ENCODE data around the gene MACROH2A2. TPM values are rescaled to one million over a fixed set of nuclear protein-coding genes. Genes with fewer than 3 reads are reported as not detected.

The MACROH2A2 gene
- polyA plus RNA-seq, 1 experiment, result 2.7 TPM

DNA sequence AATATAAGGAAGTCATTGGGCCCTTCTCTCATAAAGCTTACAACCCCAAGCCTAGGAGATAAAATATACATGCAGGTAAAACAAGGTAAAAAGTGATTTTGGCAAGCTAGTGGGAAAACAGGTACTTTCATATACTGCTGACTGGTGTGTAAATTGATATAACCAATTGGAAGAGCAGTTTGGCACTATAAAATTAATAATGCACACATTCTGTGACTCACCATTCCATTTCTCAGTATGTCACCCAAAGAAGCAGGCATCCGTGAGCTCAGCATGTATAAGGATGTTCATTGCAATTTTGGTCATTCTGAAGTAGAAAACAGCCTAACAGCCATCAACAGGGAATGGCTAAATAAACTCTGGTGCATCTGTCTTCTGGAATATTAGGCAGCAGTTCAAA is 2.9 kb downstream of the MACROH2A2 start:
- Histone ChIP-seq H3K36me3 (ENCODE audit: control insufficient read depth, insufficient read depth, low read length) (no peaks in the 10 kb centered on the region), H3K4me3 (ENCODE audit: low read depth, low read length) (no peak overlapping the region), H3K27me3 (ENCODE audit: control insufficient read depth, insufficient read depth, low read length) (peaks cover 20% of the 10 kb centered on the region)
- CTCF ChIA-PET, result no interaction called here
- TF ChIP-seq, protein P1, sequence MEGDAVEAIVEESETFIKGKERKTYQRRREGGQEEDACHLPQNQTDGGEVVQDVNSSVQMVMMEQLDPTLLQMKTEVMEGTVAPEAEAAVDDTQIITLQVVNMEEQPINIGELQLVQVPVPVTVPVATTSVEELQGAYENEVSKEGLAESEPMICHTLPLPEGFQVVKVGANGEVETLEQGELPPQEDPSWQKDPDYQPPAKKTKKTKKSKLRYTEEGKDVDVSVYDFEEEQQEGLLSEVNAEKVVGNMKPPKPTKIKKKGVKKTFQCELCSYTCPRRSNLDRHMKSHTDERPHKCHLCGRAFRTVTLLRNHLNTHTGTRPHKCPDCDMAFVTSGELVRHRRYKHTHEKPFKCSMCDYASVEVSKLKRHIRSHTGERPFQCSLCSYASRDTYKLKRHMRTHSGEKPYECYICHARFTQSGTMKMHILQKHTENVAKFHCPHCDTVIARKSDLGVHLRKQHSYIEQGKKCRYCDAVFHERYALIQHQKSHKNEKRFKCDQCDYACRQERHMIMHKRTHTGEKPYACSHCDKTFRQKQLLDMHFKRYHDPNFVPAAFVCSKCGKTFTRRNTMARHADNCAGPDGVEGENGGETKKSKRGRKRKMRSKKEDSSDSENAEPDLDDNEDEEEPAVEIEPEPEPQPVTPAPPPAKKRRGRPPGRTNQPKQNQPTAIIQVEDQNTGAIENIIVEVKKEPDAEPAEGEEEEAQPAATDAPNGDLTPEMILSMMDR (IDR thresholded peaks at IDR 0.05; ENCODE audit: insufficient read depth, low read depth, low read length), result no peak
- no peak for DNase-seq (ENCODE audit: low read depth)
- POLR2A ChIA-PET, result no interaction called here

DNA sequence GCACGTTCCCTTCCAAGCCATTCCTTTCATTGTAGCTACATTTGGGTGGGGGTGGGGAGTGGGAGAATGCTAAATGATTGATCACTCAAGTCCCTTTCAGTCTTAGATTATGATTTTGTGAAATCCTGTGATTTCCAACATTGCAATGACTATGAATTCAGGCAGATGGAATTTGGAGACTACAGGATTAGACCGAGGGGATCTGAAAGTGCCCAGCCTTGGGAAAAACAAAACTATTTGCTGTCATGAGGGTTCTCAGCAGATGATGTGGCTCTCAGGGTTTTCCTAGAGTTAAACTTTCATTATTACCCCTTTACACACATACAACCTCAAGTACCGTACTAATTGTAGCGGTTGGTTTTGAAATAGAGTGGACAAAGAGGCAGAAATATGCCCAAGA is 4.7 kb downstream of the MACROH2A2 start:
- H3K36me3 ChIP-seq (ENCODE audit: control insufficient read depth, insufficient read depth, low read length), result no peaks in the 10 kb centered on the region
- ChIA-PET POLR2A (no interaction called here), CTCF (no interaction called here)
- TF ChIP-seq, protein P1 (IDR thresholded peaks at IDR 0.05; ENCODE audit: insufficient read depth, low read depth, low read length), result no peak
- H3K4me3 ChIP-seq (ENCODE audit: low read depth, low read length), result no peak overlapping the region
- peaks cover 6% of the 10 kb centered on the region; the same call in 1 of the 2 replicates for H3K27me3 ChIP-seq (ENCODE audit: control insufficient read depth, insufficient read depth, low read length)
- no peak for DNase-seq (ENCODE audit: low read depth)

DNA sequence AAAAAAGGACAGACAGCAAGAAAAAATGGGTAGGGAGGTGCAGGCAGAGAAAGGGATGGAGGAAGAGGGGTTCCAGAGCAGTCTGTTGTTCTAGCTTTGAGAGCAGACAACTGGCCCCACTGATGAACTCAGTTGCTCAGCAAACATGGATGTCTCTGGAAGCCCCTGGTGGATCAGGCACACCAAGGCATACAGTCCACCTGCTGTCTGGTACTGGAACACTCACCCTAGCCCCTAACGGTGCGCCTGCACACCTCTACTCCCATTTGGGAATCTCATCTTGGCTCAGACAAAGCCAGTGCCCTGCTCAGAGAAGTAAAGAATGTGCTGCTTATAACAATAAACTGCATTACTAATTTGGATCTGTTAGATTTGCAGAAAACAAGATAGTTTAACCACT is 7.7 kb downstream of the MACROH2A2 start:
- TF ChIP-seq, protein P1 (IDR thresholded peaks at IDR 0.05; ENCODE audit: insufficient read depth, low read depth, low read length), result no peak
- ChIA-PET POLR2A (no interaction called here), CTCF (no interaction called here)
- Histone ChIP-seq H3K4me3 (ENCODE audit: low read depth, low read length) (no peak overlapping the region), H3K36me3 (ENCODE audit: control insufficient read depth, insufficient read depth, low read length) (no peaks in the 10 kb centered on the region), H3K27me3 (ENCODE audit: control insufficient read depth, insufficient read depth, low read length) (peaks cover 1% of the 10 kb centered on the region; the same call in 1 of the 2 replicates)
- DNase-seq (ENCODE audit: low read depth), result no peak

DNA sequence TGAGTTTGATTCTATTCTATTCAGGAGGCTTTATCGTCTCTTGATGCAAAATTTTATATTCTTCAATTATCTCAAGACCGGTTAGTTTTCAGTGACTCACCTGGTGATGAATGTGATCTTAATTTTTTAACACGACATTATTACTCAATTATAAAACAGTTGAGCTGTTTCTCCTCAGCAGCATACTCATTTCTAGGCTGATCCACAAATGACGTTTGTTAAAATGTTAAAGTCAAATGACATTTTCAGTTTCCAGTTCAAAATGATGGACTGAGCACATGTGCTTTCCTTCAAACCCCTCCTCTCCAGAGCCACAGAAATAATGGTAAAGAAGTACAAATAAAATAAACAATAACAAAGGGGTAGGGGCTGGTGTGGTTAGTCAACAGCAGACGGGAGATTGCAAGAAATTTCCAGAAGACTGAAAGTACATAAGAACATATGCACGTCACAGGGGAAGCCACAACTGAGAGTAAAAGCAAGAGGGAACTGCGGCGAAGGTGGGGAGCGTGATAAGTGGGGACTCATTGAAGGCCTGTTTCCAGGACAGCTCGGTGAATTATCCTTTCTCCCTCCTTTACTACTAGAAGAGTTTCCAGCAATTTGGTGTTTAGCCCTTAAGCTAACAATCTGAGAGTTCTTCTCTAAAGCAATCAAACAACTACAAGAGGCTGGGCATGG is 10.9 kb downstream of the MACROH2A2 start:
- H3K36me3 ChIP-seq (ENCODE audit: control insufficient read depth, insufficient read depth, low read length), result no peaks in the 10 kb centered on the region
- TF ChIP-seq, protein P1 (IDR thresholded peaks at IDR 0.05; ENCODE audit: insufficient read depth, low read depth, low read length), result no peak
- ChIA-PET CTCF (interaction anchor here (1.5 kb wide), 1 partner anchor 52 kb away, joined by 4 read pairs; no protein-coding TSS in a partner anchor), POLR2A (no interaction called here)
- no peak for DNase-seq (ENCODE audit: low read depth)
- no peaks in the 10 kb centered on the region; the same call in 1 of the 2 replicates for H3K27me3 ChIP-seq (ENCODE audit: control insufficient read depth, insufficient read depth, low read length)
- no peak overlapping the region for H3K4me3 ChIP-seq (ENCODE audit: low read depth, low read length)

DNA sequence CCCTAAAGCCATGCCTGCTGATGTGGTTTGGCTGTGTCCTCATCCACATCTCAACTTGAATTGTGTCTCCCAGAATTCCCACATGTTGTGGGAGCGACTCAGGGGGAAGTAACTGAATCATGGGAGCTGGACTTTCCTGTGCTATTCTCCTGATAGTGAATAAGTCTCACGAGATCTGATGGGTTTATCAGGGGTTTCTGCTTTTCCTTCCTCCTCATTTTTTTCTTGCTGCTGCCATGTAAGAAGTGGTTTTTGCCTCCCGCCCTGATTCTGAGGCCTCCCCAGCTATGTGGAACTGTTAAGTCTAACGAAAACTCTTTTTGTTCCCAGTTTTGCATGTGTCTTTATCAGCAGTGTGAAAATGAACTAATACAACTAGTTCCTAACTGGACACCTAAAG is 11.8 kb downstream of the MACROH2A2 start:
- H3K27me3 ChIP-seq (ENCODE audit: control insufficient read depth, insufficient read depth, low read length), result no peaks in the 10 kb centered on the region; the same call in 1 of the 2 replicates
- ChIA-PET POLR2A (no interaction called here), CTCF (interaction anchor here (1.5 kb wide), 1 partner anchor 51 kb away, joined by 4 read pairs; no protein-coding TSS in a partner anchor)
- H3K4me3 ChIP-seq (ENCODE audit: low read depth, low read length), result no peak overlapping the region
- no peaks in the 10 kb centered on the region for H3K36me3 ChIP-seq (ENCODE audit: control insufficient read depth, insufficient read depth, low read length)
- TF ChIP-seq, protein P1 (IDR thresholded peaks at IDR 0.05; ENCODE audit: insufficient read depth, low read depth, low read length), result no peak
- DNase-seq (ENCODE audit: low read depth), result no peak

Measured in BJ (cell line).